WTC11 (cell line): ENCODE results near the gene ELOVL6. TPM values are rescaled to one million over a fixed set of nuclear protein-coding genes. Genes with fewer than 3 reads are reported as not detected.

Experiments used
- ATAC-seq: fragments of 200-7000 bp; cut with Tn5 transposase; 2 replicates; pipeline ENCODE4 v1.10.0; 2021; ENCODE audit warnings: mild to moderate bottlenecking, moderate library complexity
- CTCF ChIA-PET: fragments of 300-600 bp; sonication (Branson Sonifier 250); formaldehyde crosslinking; loops from one replicate; lab custom pipeline; 2021; ENCODE audit warnings: antibody characterized with exemption; lab: Charles Lee
- POLR2A ChIA-PET: fragments of 350-600 bp; sonication (Branson Sonifier 250); formaldehyde crosslinking; loops from one replicate; lab custom pipeline; 2021; ENCODE audit warnings: antibody characterized with exemption; lab: Charles Lee
- DNase-seq: peaks from one replicate; pipeline ENCODE4 v3.0.0; 2021; ENCODE audit warnings: low spot score
- H3K27ac Mint-ChIP-seq: 2 replicates; pipeline ENCODE4 v1.8.0; 2021; ENCODE audit warnings: mixed read lengths
- H3K27me3 Mint-ChIP-seq: 2 replicates; pipeline ENCODE4 v1.8.0; 2021; ENCODE audit warnings: low read depth, mild to moderate bottlenecking, moderate library complexity, mixed read lengths
- H3K36me3 Mint-ChIP-seq: 2 replicates; pipeline ENCODE4 v1.8.0; 2021; ENCODE audit warnings: mixed read lengths
- H3K4me1 Mint-ChIP-seq: 2 replicates; pipeline ENCODE4 v1.8.0; 2022; ENCODE audit warnings: mixed read lengths
- H3K4me3 Mint-ChIP-seq: 2 replicates; pipeline ENCODE4 v1.8.0; 2021; ENCODE audit warnings: mild to moderate bottlenecking, moderate library complexity, mixed read lengths
- H3K9me3 Mint-ChIP-seq: 2 replicates; pipeline ENCODE4 v1.8.0; 2021; ENCODE audit warnings: mixed read lengths
- AFF4 ChIP-seq: sonication (generic); formaldehyde crosslinking; IDR thresholded peaks from 2 replicates; pipeline ENCODE4 v1.8.1; 2023; ENCODE audit warnings: mild to moderate bottlenecking, missing genetic modification reagents, borderline replicate concordance
- ATF3 ChIP-seq: sonication (generic); formaldehyde crosslinking; conservative IDR thresholded peaks from 2 replicates; pipeline ENCODE4 v1.8.1; 2022; ENCODE audit warnings: mild to moderate bottlenecking, missing genetic modification reagents
- CREB1 ChIP-seq: sonication (generic); formaldehyde crosslinking; IDR thresholded peaks from 2 replicates; pipeline ENCODE4 v1.8.0; 2023; ENCODE audit warnings: mild to moderate bottlenecking, missing genetic modification reagents
- E2F4 ChIP-seq: sonication (generic); formaldehyde crosslinking; IDR thresholded peaks from 2 replicates; pipeline ENCODE4 v1.8.1; 2022; ENCODE audit warnings: low read depth, mild to moderate bottlenecking, moderate library complexity, missing genetic modification reagents, borderline replicate concordance
- FOXJ3 ChIP-seq: sonication (generic); formaldehyde crosslinking; IDR thresholded peaks from 2 replicates; pipeline ENCODE4 v1.9.0; 2021; ENCODE audit warnings: missing genetic modification reagents, mild to moderate bottlenecking, borderline replicate concordance
- GTF2I ChIP-seq: fragments of 250-450 bp; sonication (Bioruptor Pico); conservative IDR thresholded peaks from 2 replicates; pipeline ENCODE4 v1.4.0; 2021; ENCODE audit warnings: mild to moderate bottlenecking
- KAT7 ChIP-seq: sonication (generic); formaldehyde crosslinking; IDR thresholded peaks from 2 replicates; pipeline ENCODE4 v1.8.1; 2023; ENCODE audit warnings: missing genetic modification reagents, mild to moderate bottlenecking, borderline replicate concordance
- MAX ChIP-seq: sonication (generic); formaldehyde crosslinking; IDR thresholded peaks from 2 replicates; pipeline ENCODE4 v1.8.0; 2022; ENCODE audit warnings: mild to moderate bottlenecking, missing genetic modification reagents
- NFATC4 ChIP-seq: fragments of 250-450 bp; sonication (Bioruptor Pico); IDR thresholded peaks from 2 replicates; pipeline ENCODE4 v1.9.0; 2021; ENCODE audit warnings: mild to moderate bottlenecking
- NR3C1 ChIP-seq: sonication (generic); formaldehyde crosslinking; conservative IDR thresholded peaks from 2 replicates; pipeline ENCODE4 v1.8.1; 2023; ENCODE audit warnings: low read depth, mild to moderate bottlenecking, missing genetic modification reagents
- PRDM15 ChIP-seq: sonication (generic); formaldehyde crosslinking; IDR thresholded peaks from 2 replicates; pipeline ENCODE4 v1.8.0; 2022; ENCODE audit warnings: missing genetic modification reagents
- SP1 ChIP-seq: sonication (generic); formaldehyde crosslinking; conservative IDR thresholded peaks from 2 replicates; pipeline ENCODE4 v1.8.1; 2022; ENCODE audit warnings: missing genetic modification reagents
- STAT6 ChIP-seq: sonication (generic); formaldehyde crosslinking; conservative IDR thresholded peaks from 2 replicates; pipeline ENCODE4 v1.8.1; 2023; ENCODE audit warnings: mild to moderate bottlenecking, low read depth, missing genetic modification reagents, moderate library complexity
- TP53 ChIP-seq: sonication (generic); formaldehyde crosslinking; IDR thresholded peaks from 2 replicates; pipeline ENCODE4 v1.8.1; 2023; ENCODE audit warnings: mild to moderate bottlenecking, missing genetic modification reagents
- ZNF671 ChIP-seq: fragments of 250-450 bp; sonication (Bioruptor Pico); IDR thresholded peaks from 2 replicates; pipeline ENCODE4 v1.8.0; 2021; ENCODE audit warnings: mild to moderate bottlenecking
- total RNA-seq: library from RNA; stranded (reverse); gene quantifications from 3 replicates; pipeline ENCODE4 v1.2.3, GENCODE V29; 2021

Gene ELOVL6
- total RNA-seq, 1 experiment from 2014 or later: 87.4 TPM

- Mint-ChIP-seq H3K4me3 (no peak overlapping the region), H3K4me1 (peaks cover 10% of the 10 kb centered on the region), H3K9me3 (no peaks in the 10 kb centered on the region), H3K27ac (no peak overlapping the region), H3K27me3 (no peaks in the 10 kb centered on the region), H3K36me3 (no peaks in the 10 kb centered on the region)
- TF ChIP-seq FOXJ3 (CRISPR knock-in tag): no peak
- no peak for TF ChIP-seq CREB1 (CRISPR knock-in tag)
- TF ChIP-seq KAT7 (CRISPR knock-in tag): no peak
- no peak for TF ChIP-seq SP1
- TF ChIP-seq MAX (CRISPR knock-in tag): no peak
- TF ChIP-seq ATF3: no peak
- no peak for TF ChIP-seq PRDM15 (CRISPR knock-in tag)
- TF ChIP-seq NR3C1: no peak
- no peak for TF ChIP-seq TP53 (CRISPR knock-in tag)
- TF ChIP-seq STAT6 (CRISPR knock-in tag): no peak
- TF ChIP-seq AFF4: no peak
- no peak for TF ChIP-seq E2F4 (CRISPR knock-in tag)
- no peak for TF ChIP-seq ZNF671 (CRISPR knock-in tag)
- no peak for TF ChIP-seq GTF2I (CRISPR knock-in tag)
- TF ChIP-seq NFATC4 (CRISPR knock-in tag): no peak
- ATAC-seq (no peak), DNase-seq (no peak)
- CTCF ChIA-PET: no interaction called here
- POLR2A ChIA-PET: no interaction called here
Observed at GRCh38 chr4:110207233-110207632, 8.8 kb upstream of the ELOVL6 start.
